Heart right ventricle (tissue), 16 donors: Measurements from ENCODE around the gene IL1RAPL2. TPM values are rescaled to one million over a fixed set of nuclear protein-coding genes. Genes with fewer than 3 reads are reported as not detected.

Source experiments
- ATAC-seq, 8 donors: fragments of 200-7000 bp; cut with Tn5 transposase; one replicate each; pipeline ENCODE4 v1.9.1; 2020; ENCODE audit warnings: mild to moderate bottlenecking in 8 of 8, moderate library complexity in 8 of 8, moderate number of reproducible peaks in 1 of 8
- DNase-seq, 2 donors: peaks; one replicate each; pipeline ENCODE4 v3.0.0-alpha.2; 2020
- H3K27ac ChIP-seq, 10 donors: fragments of 200-600 bp; sonication (generic) in 2 of 10; one replicate each; pipeline versions ENCODE4 v1.5.0 to v1.8.0; 2020 to 2022; ENCODE audit warnings: mild to moderate bottlenecking in 3 of 10
- H3K27me3 ChIP-seq, 7 donors: fragments of 200-600 bp; one replicate each; pipeline ENCODE4 v1.8.0; 2021 to 2022; ENCODE audit warnings: mild to moderate bottlenecking in 2 of 7
- H3K36me3 ChIP-seq, 9 donors: fragments of 200-600 bp; sonication (generic) in 1 of 9; one replicate each; pipeline versions ENCODE4 v1.5.0 to v1.8.0; 2020 to 2022; ENCODE audit warnings: mild to moderate bottlenecking in 2 of 9
- H3K4me1 ChIP-seq, 9 donors: fragments of 200-600 bp; sonication (generic) in 1 of 9; one replicate each; pipeline versions ENCODE4 v1.5.0 to v1.8.0; 2020 to 2022; ENCODE audit warnings: mild to moderate bottlenecking in 4 of 9
- H3K4me3 ChIP-seq, 10 donors: fragments of 200-600 bp; sonication (generic) in 2 of 10; one replicate each; pipeline versions ENCODE4 v1.5.0 to v1.8.0; 2020 to 2022; ENCODE audit warnings: mild to moderate bottlenecking in 7 of 10, moderate library complexity in 2 of 10
- H3K9me3 ChIP-seq, 11 donors: fragments of 200-600 bp in 10 of 11; sonication (generic) in 2 of 11; one replicate each; pipeline versions ENCODE4 v1.5.0 to v1.8.0; 2013 to 2022; ENCODE audit warnings: mild to moderate bottlenecking in 2 of 11, control low read depth in 1 of 11, moderate library complexity in 1 of 11
- CTCF ChIP-seq, 9 donors: fragments of 200-600 bp; sonication (generic) in 2 of 9; IDR thresholded peaks; one replicate each; pipeline versions ENCODE4 v1.5.0 to v1.8.0; 2021 to 2022; ENCODE audit warnings: antibody characterized with exemption in 9 of 9, mild to moderate bottlenecking in 5 of 9, moderate library complexity in 1 of 9
- WGBS, 2 donors: extraction: QIAGEN DNeasy Blood & Tissue Kit; methylation state at CpG; one replicate each; pipeline ENCODE4 v1.1.7; 2013; ENCODE audit warnings: inconsistent platforms in 1 of 2; 5-methylcytosine and 5-hydroxymethylcytosine counted together
- intact Hi-C, 10 donors: fragments of 100-400 bp; cut with DNase I; formaldehyde crosslinking; loops; one replicate each; pipeline versions ENCODE4 v1.11.1 to v1.14.2; 2022
- polyA plus RNA-seq, 2 donors: library from polyadenylated mRNA; stranded (reverse); fragments of 200-250 nt; gene quantifications; one replicate each; pipeline ENCODE4 v1.2.3, GENCODE V29; 2013
- total RNA-seq, 10 donors: library from RNA; stranded (reverse); fragmentation: NEBNext Ultra II Directional in 3 of 10; extraction: Animal tissue kit (Norgen Biotek cat#: 25700) in 3 of 10; gene quantifications; one replicate each; pipeline versions ENCODE4 v1.2.1 to v1.2.4, GENCODE V29; 2021 to 2023
- donor health status: Arrhythmogenic right ventricular cardiomyopathy.
- donor health status: ischemic (EF 13 %, LVEDD 7.1; RV severe dilation, severe dysfunction).
- donor health status: healthy with polysubstance abuse.
- donor health status: DM: no; HTN: yes; CAD: no.
- donor health status: DM: no; HTN: no; CAD: no.
- donor health status: ischemic (EF 25% LVEDD 6.9; RV normal size, moderate dysfunction).
- donor health status: ischemic (EF 25% LVEDD 5.7; RV mildly dilated, moderate dysfunction).
- donor health status: healthy.
- donor health status: DM: yes; HTN: yes; CAD: no.
- donor health status: Ischemic cardiomyopathy.
- donor health status: ischemic (EF 35%, LVEDD 5.7; RV mildly dilated, moderate dysfunction).
- donor health status: nonischemic (EF 11% LVEDD 7.7; RV severe dilation, severe dysfunction).
- donor health status: DM: yes; HTN: yes; CAD: no.
- donor health status: PGD.
- donor health status: ischemic (EF 29% LVEDD 5.4; RV normal size, mild dysfunction).
- donor health status: nonischemic (EF 23%, LVEDD 6.1; RV moderate dilation, normal function).

IL1RAPL2 gene
- total and polyA plus RNA-seq, 12 donors, result 0.01 TPM; not detected in 11

GRCh38 chrX:104568304-104568915 is 2.4 kb downstream of the IL1RAPL2 start:
- Histone ChIP-seq H3K36me3 (no peaks in the 10 kb centered on the region), H3K27ac (no peak overlapping the region), H3K9me3 (no peaks in the 10 kb centered on the region), H3K4me3 (no peak overlapping the region), H3K4me1 (no peaks in the 10 kb centered on the region), H3K27me3 (peaks cover 0 to 78% (median 17%) of the 10 kb centered on the region in 7 donors)
- TF ChIP-seq CTCF (IDR thresholded peaks at IDR 0.05), result no peak
- DNase-seq, result no peak
- no peak for ATAC-seq
- intact Hi-C loops, result no loop called here
- WGBS, 2 donors, result 11 to 15% methylated on average over 23 of the region's 23 CpGs

GRCh38 chrX:104618106-104618895 is 52.3 kb downstream of the IL1RAPL2 start:
- Histone ChIP-seq H3K27ac (no peak overlapping the region), H3K4me3 (no peak overlapping the region), H3K4me1 (no peaks in the 10 kb centered on the region), H3K27me3 (peaks cover 0 to 20% (median 0%) of the 10 kb centered on the region in 7 donors), H3K9me3 (no peaks in the 10 kb centered on the region), H3K36me3 (no peaks in the 10 kb centered on the region)
- DNase-seq (no peak), ATAC-seq (no peak)
- intact Hi-C loops, result no loop called here
- TF ChIP-seq CTCF (IDR thresholded peaks at IDR 0.05), result no peak
- 61 to 78% methylated on average over 2 of the region's 2 CpGs for WGBS, 2 donors

GRCh38 chrX:104621781-104622180 is 55.8 kb downstream of the IL1RAPL2 start:
- H3K4me3 ChIP-seq, result no peak overlapping the region
- no peak overlapping the region for H3K27ac ChIP-seq
- no peak for TF ChIP-seq CTCF (IDR thresholded peaks at IDR 0.05)
- DNase-seq (no peak), ATAC-seq (no peak)
- H3K36me3 ChIP-seq, result no peaks in the 10 kb centered on the region
- intact Hi-C loops, result no loop called here
- H3K9me3 ChIP-seq, result no peaks in the 10 kb centered on the region
- H3K27me3 ChIP-seq, result peaks cover 0 to 10% (median 0%) of the 10 kb centered on the region in 7 donors
- H3K4me1 ChIP-seq, result no peaks in the 10 kb centered on the region
- 50 to 77% methylated on average over 1 of the region's 1 CpG for WGBS, 2 donors

- DNase-seq (no peak), ATAC-seq (no peak)
- Histone ChIP-seq H3K36me3 (no peaks in the 10 kb centered on the region), H3K27me3 (peaks cover 0 to 4% (median 0%) of the 10 kb centered on the region in 7 donors), H3K4me1 (no peaks in the 10 kb centered on the region), H3K27ac (no peak overlapping the region), H3K9me3 (peaks cover 0 to 30% (median 3%) of the 10 kb centered on the region in 11 donors), H3K4me3 (no peak overlapping the region)
- intact Hi-C loops, result no loop called here
- no peak for TF ChIP-seq CTCF (IDR thresholded peaks at IDR 0.05)
- WGBS, 2 donors, result 93 to 94% methylated on average over 4 of the region's 4 CpGs
These were observed 75.2 kb downstream of the IL1RAPL2 start for GRCh38 chrX:104641176-104641575.
